Ovary (tissue), 9 donors: Measurements from ENCODE around the gene TMEM69. TPM values are rescaled to one million over a fixed set of nuclear protein-coding genes. Genes with fewer than 3 reads are reported as not detected.

Experiments used
- DNase-seq, 5 donors: peaks; one replicate each; pipeline ENCODE4 v3.0.0-alpha.2; 2019 to 2020
- H3K27ac ChIP-seq, 2 donors: fragments of 200-600 bp; one replicate each; pipeline versions ENCODE4 v1.5.1 to v1.8.0; 2019 to 2022
- H3K27me3 ChIP-seq: fragments of 200-600 bp; one replicate; pipeline ENCODE4 v1.8.0; 2022
- H3K36me3 ChIP-seq: fragments of 200-600 bp; sonication (generic); one replicate; pipeline ENCODE4 v1.5.1; 2019
- H3K4me1 ChIP-seq: one replicate; pipeline ENCODE4 v1.8.1; 2013; ENCODE audit warnings: mild to moderate bottlenecking, moderate library complexity; ENCODE audit not compliant: insufficient read depth
- H3K4me3 ChIP-seq: fragments of 200-600 bp; sonication (generic); one replicate; pipeline ENCODE4 v1.5.1; 2017
- H3K9me3 ChIP-seq, 2 donors: fragments of 200-600 bp in 1 of 2; sonication (generic) in 1 of 2; one replicate each; pipeline versions ENCODE4 v1.5.1 to v1.8.1; 2013 to 2019; ENCODE audit warnings: mild to moderate bottlenecking in 1 of 2, moderate library complexity in 1 of 2
- CTCF ChIP-seq, 3 donors: fragments of 450-650 bp in 2 of 3; fragments of 200-600 bp in 1 of 3; IDR thresholded peaks; one replicate each; pipeline versions ENCODE4 v1.5.1 to v1.8.0; 2016 to 2022; ENCODE audit warnings: antibody characterized with exemption in 3 of 3, mild to moderate bottlenecking in 1 of 3
- EP300 ChIP-seq: sonication (generic); formaldehyde crosslinking; IDR thresholded peaks from one replicate; pipeline ENCODE4 v1.6.1; 2017; ENCODE audit warnings: antibody characterized with exemption
- POLR2A ChIP-seq: fragments of 450-650 bp; IDR thresholded peaks from one replicate; pipeline ENCODE4 v1.6.1; 2017; ENCODE audit warnings: antibody characterized with exemption, mild to moderate bottlenecking, moderate library complexity
- WGBS, 3 donors: extraction: QIAGEN DNeasy Blood & Tissue Kit in 1 of 3; methylation state at CpG; one replicate each; pipeline versions ENCODE4 v1.1.5 to v1.1.7; 2013 to 2017; 5-methylcytosine and 5-hydroxymethylcytosine counted together
- intact Hi-C, 4 donors: fragments of 100-400 bp; cut with DNase I; formaldehyde crosslinking; loops; one replicate each; pipeline versions ENCODE4 v1.11.0 to v1.15.1; 2022 to 2023
- polyA plus RNA-seq, 2 donors: library from polyadenylated mRNA; stranded (reverse); fragments of 200-250 nt in 1 of 2; fragments of 350-450 nt in 1 of 2; fragmentation: Illumina TruSeq in 1 of 2; extraction: RNeasy Lipid Tissue Mini Kit (QIAGEN cat#74804) in 1 of 2; gene quantifications; one replicate each; pipeline ENCODE4 v1.2.3, GENCODE V29; 2013 to 2014
- total RNA-seq, 7 donors: library from RNA; depleted of rRNA in 2 of 7; stranded (reverse); fragments of >200 nt in 2 of 7; fragmentation: NEBNext Ultra II Directional in 3 of 7; extraction: Animal tissue kit (Norgen Biotek cat#: 25700) in 3 of 7; gene quantifications; one replicate each; pipeline versions ENCODE4 v1.1.0 to v1.2.4, GENCODE V29; 2016 to 2023
- donor health status: DM: no; HTN: no; CAD: no; lungs with moderate emphysema.
- donor health status: DM: no; HTN: no; CAD: no.
- donor health status: Bipolar disorder and iron deficiency.
- donor health status: DM: yes; HTN: yes; CAD: no.
- donor health status: DM: no; HTN: no; CAD: no.
- donor health status: DM: yes; HTN: yes; CAD: no.

The TMEM69 gene
- total and polyA plus RNA-seq, 9 donors: 16.1 to 35.5 (median 19.4) TPM

- H3K36me3 ChIP-seq: no peaks in the 10 kb centered on the region
- intact Hi-C loops: no loop called here
- H3K27me3 ChIP-seq: no peaks in the 10 kb centered on the region
- DNase-seq: no peak
- H3K4me1 ChIP-seq: peaks cover 7% of the 10 kb centered on the region
- no peaks in the 10 kb centered on the region for H3K9me3 ChIP-seq
- TF ChIP-seq EP300 (no peak), CTCF (IDR thresholded peaks at IDR 0.05) (no peak), POLR2A (no peak)
- no peak overlapping the region for H3K27ac ChIP-seq
- no peak overlapping the region for H3K4me3 ChIP-seq
- WGBS, 3 donors: 85 to 89% (median 88%) methylated on average over 8 of the region's 8 CpGs
Measured at GRCh38 chr1:45667321-45668111, 20.5 kb upstream of the TMEM69 start.

GRCh38 chr1:45668526-45668925 is 19.5 kb upstream of the TMEM69 start:
- intact Hi-C loops: no loop called here

GRCh38 chr1:45669379-45669778 is 18.6 kb upstream of the TMEM69 start:
- H3K9me3 ChIP-seq: no peaks in the 10 kb centered on the region
- DNase-seq: no peak
- 6 to 39% (median 37%) methylated on average over 1 of the region's 1 CpG for WGBS, 3 donors
- H3K27me3 ChIP-seq: no peaks in the 10 kb centered on the region
- H3K4me3 ChIP-seq: no peak overlapping the region
- H3K4me1 ChIP-seq: peaks cover 7% of the 10 kb centered on the region
- intact Hi-C loops: no loop called here
- TF ChIP-seq POLR2A (no peak), CTCF (IDR thresholded peaks at IDR 0.05) (no peak), EP300 (no peak)
- no peaks in the 10 kb centered on the region for H3K36me3 ChIP-seq
- H3K27ac ChIP-seq: no peak overlapping the region

More at GRCh38 chr1:45668526-45668925, 19.5 kb upstream of the TMEM69 start:
- Histone ChIP-seq H3K4me1 (peaks cover 7% of the 10 kb centered on the region), H3K4me3 (no peak overlapping the region), H3K27ac (no peak overlapping the region), H3K36me3 (no peaks in the 10 kb centered on the region), H3K9me3 (no peaks in the 10 kb centered on the region), H3K27me3 (no peaks in the 10 kb centered on the region)
- no peak for DNase-seq
- TF ChIP-seq POLR2A: no peak
- no peak for TF ChIP-seq CTCF (IDR thresholded peaks at IDR 0.05)
- no peak for TF ChIP-seq EP300
- WGBS, 3 donors: 93 to 98% (median 94%) methylated on average over 4 of the region's 4 CpGs

GRCh38 chr1:45669859-45670655 is 17.9 kb upstream of the TMEM69 start:
- H3K36me3 ChIP-seq: no peaks in the 10 kb centered on the region
- 75 to 83% (median 81%) methylated on average over 6 of the region's 6 CpGs for WGBS, 3 donors
- no peak for TF ChIP-seq POLR2A
- no peak for TF ChIP-seq EP300
- TF ChIP-seq CTCF (IDR thresholded peaks at IDR 0.05): no peak
- intact Hi-C loops: no loop called here
- no peaks in the 10 kb centered on the region for H3K27me3 ChIP-seq
- DNase-seq: no peak
- peaks cover 9% of the 10 kb centered on the region for H3K4me1 ChIP-seq
- no peak overlapping the region for H3K27ac ChIP-seq
- H3K4me3 ChIP-seq: no peak overlapping the region
- no peaks in the 10 kb centered on the region for H3K9me3 ChIP-seq
